Measurements from ENCODE around the gene SLC35G3. TPM values are rescaled to one million over a fixed set of nuclear protein-coding genes. Genes with fewer than 3 reads are reported as not detected.

SLC35G3 gene
- total RNA-seq, 1 donor from 2014 or later = not detected

DNA sequence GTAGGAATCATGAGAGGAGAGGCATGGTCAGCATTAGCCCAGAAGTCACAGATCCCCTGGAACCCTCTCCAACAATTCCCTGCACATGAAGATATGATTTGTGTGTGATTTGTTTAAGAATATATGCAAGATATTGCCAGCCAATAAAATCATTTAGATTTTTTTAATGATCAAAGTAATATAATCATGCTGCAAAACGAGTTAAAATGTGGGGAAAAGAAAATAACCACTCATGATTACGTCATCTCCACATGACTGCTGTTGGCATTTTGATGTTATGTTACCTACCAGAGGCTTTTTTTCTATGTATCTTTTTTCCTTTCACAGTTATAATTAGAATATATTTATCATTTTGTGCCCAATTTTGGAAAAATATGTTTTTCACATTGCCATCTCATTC, 22.4 kb downstream of the SLC35G3 start:
- intact Hi-C loops (cut with micrococcal nuclease) = loop anchor here (1.0 to 5.0 kb wide), 9 partner anchors 42 to 575 kb away; partner anchors contain the start of gene AP2B1
- Mint-ChIP-seq H3K36me3 (ENCODE audit: low read depth) (peaks cover 2% of the 10 kb centered on the region), H3K27me3 (ENCODE audit: insufficient read depth) (peaks cover 7% of the 10 kb centered on the region), H3K4me1 (ENCODE audit: low read depth) (peaks cover 42% of the 10 kb centered on the region), H3K4me3 (peak overlapping the region; percentile 5), H3K27ac (no peak overlapping the region), H3K9me3 (no peaks in the 10 kb centered on the region)
- no peak for DNase-seq (ENCODE audit: low spot score)

DNA sequence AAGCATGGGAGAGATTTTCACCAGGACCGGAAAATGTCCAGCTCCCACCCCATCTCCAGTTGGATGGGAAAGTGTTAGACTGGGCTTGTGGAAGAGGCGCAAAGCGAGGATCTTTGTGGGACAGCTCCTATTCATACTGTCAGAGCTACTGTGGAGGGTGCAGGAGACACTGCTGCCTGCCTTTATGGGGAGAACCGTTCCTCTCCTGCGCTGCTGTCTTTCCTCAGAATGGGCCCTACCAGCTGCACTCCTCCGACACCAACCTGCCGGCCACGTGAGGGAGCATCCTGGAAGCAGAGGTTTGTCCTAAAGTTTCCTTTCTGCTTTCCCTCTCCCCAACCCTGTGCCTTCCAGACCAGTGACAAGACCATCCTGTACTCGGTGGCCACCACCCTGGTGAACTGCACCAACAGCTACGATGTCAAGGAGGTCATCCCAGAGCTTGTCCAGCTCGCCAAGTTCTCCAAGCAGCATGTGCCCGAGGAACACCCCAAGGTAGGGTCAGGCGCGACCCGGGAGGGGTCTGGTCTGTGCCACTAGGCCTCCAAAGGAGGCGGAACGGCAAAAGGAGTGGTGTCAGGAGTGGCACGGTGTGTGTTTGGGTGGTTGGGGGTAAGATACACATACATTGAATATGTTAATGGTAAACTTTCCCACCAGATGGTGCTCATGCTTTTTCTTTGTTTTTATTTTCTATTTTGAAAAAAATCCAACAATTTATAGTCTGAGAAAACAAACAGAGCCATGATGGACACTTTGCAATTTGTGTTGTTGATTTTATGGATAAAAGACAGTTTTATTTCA, 23.0 kb downstream of the SLC35G3 start:
- intact Hi-C loops (cut with micrococcal nuclease) = loop anchor here (1.0 to 5.0 kb wide), 9 partner anchors 43 to 576 kb away; partner anchors contain the start of gene AP2B1
- H3K27ac Mint-ChIP-seq = no peak overlapping the region
- H3K4me3 Mint-ChIP-seq = peak overlapping the region; percentile 5

DNA sequence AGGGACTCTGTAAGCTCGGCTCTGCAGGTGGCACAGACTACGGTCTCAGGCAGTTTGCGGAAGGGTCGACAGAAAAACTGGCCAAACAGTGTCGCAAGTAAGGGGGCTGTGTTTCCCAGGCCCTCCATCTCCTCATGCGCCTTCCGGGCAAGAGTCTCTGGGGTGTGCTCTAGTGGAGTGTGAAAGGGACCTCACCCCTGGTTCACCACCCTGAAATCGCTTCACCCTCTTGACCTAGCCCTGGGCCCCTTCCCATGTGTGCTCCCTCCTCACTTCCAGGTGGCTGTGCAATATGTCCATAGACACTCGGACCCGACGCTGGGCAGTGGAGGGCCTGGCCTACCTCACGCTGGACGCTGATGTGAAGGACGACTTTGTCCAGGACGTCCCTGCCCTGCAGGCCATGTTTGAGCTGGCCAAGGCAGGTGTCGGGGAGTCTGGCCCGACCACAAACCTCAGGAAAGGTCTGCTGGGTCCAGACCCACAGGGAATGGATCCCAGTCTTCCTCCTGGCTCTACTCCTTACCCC, 24.3 kb downstream of the SLC35G3 start:
- no peak for DNase-seq (ENCODE audit: low spot score)
- no peaks in the 10 kb centered on the region for H3K9me3 Mint-ChIP-seq
- H3K4me1 Mint-ChIP-seq (ENCODE audit: low read depth) = peaks cover 27% of the 10 kb centered on the region
- no peak overlapping the region for H3K4me3 Mint-ChIP-seq
- peaks cover 2% of the 10 kb centered on the region for H3K36me3 Mint-ChIP-seq (ENCODE audit: low read depth)
- H3K27ac Mint-ChIP-seq = no peak overlapping the region
- intact Hi-C loops (cut with micrococcal nuclease) = loop anchor here (5.0 kb wide), 3 partner anchors 187 to 417 kb away; partner anchors contain the start of gene AP2B1
- H3K27me3 Mint-ChIP-seq (ENCODE audit: insufficient read depth) = peaks cover 4% of the 10 kb centered on the region

More for the DNA sequence above, 23.0 kb downstream of the SLC35G3 start:
- Mint-ChIP-seq H3K27me3 (ENCODE audit: insufficient read depth) (peaks cover 7% of the 10 kb centered on the region), H3K9me3 (no peaks in the 10 kb centered on the region), H3K4me1 (ENCODE audit: low read depth) (peaks cover 35% of the 10 kb centered on the region), H3K36me3 (ENCODE audit: low read depth) (peaks cover 2% of the 10 kb centered on the region)
- DNase-seq (ENCODE audit: low spot score) = peak; percentile 15

DNA sequence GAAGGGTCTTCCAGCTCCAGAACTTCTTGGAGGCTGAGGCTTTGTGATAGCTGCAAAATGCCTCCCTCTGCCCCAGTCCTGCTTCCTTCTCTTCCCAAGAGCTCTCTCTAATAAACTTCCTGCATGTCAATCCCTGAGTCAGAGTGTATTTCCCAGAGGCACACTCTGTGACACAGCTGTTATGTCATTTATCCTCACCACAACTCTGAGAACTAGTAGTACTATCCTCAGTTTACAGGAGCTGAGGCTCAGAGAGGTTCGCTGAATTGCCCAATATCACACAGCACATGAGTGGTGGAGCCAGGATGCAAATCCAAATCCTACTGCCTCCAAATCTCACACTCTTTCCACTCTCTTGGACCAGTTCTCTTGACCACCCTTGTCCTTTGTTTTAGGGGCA, 26.5 kb downstream of the SLC35G3 start:
- H3K27me3 Mint-ChIP-seq (ENCODE audit: insufficient read depth) = no peaks in the 10 kb centered on the region
- H3K4me1 Mint-ChIP-seq (ENCODE audit: low read depth) = peaks cover 26% of the 10 kb centered on the region
- H3K36me3 Mint-ChIP-seq (ENCODE audit: low read depth) = peaks cover under 1% of the 10 kb centered on the region
- H3K4me3 Mint-ChIP-seq = no peak overlapping the region
- no peak for DNase-seq (ENCODE audit: low spot score)
- H3K27ac Mint-ChIP-seq = no peak overlapping the region
- no peaks in the 10 kb centered on the region for H3K9me3 Mint-ChIP-seq
- intact Hi-C loops (cut with micrococcal nuclease) = no loop called here

DNA sequence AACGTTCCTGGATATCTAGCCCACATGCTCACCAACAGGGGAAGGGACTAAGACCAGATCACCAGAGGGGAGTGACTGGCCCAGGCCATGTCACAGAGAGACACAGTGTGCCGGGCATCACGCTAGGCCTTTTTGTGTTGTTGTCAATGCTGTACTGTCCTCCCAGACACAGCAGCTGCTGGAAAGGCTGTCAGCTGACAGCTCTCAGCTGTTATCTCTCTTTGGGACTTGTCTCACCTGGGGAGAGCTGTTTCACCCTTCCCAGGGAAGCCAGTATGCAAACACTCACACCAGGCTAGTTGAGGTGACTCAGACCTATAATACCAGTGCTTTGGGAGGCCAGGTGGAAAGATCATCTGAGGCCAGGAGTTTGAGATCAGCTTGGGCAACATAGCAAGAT, 27.1 kb downstream of the SLC35G3 start:
- intact Hi-C loops (cut with micrococcal nuclease) = no loop called here
- Mint-ChIP-seq H3K9me3 (no peaks in the 10 kb centered on the region), H3K27ac (no peak overlapping the region), H3K36me3 (ENCODE audit: low read depth) (no peaks in the 10 kb centered on the region), H3K27me3 (ENCODE audit: insufficient read depth) (no peaks in the 10 kb centered on the region), H3K4me3 (no peak overlapping the region), H3K4me1 (ENCODE audit: low read depth) (peaks cover 30% of the 10 kb centered on the region)
- DNase-seq (ENCODE audit: low spot score) = no peak

DNA sequence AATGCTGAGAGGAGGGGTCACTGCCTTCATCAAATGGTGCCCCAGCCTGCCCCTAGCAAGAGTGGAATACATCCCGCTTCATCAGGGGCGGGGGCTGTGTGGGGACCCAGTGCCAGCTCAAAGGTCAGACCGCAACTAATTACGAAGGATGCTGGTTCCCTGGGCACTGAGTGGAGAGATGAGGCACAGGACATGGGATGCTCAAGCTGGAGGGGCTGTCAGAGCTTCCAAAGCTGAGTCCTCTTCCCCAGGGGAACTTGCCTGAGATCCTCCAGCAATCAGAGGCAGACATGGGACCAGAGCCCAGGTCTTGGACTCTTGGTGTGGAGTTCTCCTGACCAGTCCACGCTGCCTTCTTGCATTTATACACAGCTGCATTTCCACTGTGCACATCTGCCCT, 27.7 kb downstream of the SLC35G3 start:
- intact Hi-C loops (cut with micrococcal nuclease) = no loop called here

DNA sequence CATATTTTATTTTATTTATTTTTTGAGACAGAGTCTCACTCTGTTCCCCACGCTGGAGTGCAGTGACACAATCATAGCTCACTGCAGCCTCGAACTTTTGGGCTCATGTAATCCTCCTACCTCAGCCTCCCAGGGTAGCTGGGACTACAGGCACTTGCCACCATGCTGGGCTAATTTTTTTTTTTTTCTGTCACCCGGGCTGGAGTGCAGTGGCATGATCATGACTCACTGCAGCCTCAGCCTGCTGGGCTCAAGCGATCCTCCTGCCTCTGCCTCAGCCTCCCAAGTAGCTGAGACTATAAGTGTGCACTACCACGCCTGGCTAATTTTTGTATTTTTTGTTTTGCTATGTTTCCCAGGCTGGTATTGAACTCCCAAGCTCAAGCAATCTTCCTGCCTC, 29.5 kb downstream of the SLC35G3 start:
- no peaks in the 10 kb centered on the region for H3K27me3 Mint-ChIP-seq (ENCODE audit: insufficient read depth)
- H3K27ac Mint-ChIP-seq = no peak overlapping the region
- H3K36me3 Mint-ChIP-seq (ENCODE audit: low read depth) = no peaks in the 10 kb centered on the region
- DNase-seq (ENCODE audit: low spot score) = no peak
- no peak overlapping the region for H3K4me3 Mint-ChIP-seq
- peaks cover 7% of the 10 kb centered on the region for H3K9me3 Mint-ChIP-seq
- peaks cover 43% of the 10 kb centered on the region for H3K4me1 Mint-ChIP-seq (ENCODE audit: low read depth)
- intact Hi-C loops (cut with micrococcal nuclease) = no loop called here

More for the DNA sequence above, 27.7 kb downstream of the SLC35G3 start:
- Mint-ChIP-seq H3K27me3 (ENCODE audit: insufficient read depth) (no peaks in the 10 kb centered on the region), H3K9me3 (no peaks in the 10 kb centered on the region), H3K27ac (no peak overlapping the region), H3K36me3 (ENCODE audit: low read depth) (no peaks in the 10 kb centered on the region), H3K4me3 (no peak overlapping the region), H3K4me1 (ENCODE audit: low read depth) (peaks cover 31% of the 10 kb centered on the region)
- no peak for DNase-seq (ENCODE audit: low spot score)

DNA sequence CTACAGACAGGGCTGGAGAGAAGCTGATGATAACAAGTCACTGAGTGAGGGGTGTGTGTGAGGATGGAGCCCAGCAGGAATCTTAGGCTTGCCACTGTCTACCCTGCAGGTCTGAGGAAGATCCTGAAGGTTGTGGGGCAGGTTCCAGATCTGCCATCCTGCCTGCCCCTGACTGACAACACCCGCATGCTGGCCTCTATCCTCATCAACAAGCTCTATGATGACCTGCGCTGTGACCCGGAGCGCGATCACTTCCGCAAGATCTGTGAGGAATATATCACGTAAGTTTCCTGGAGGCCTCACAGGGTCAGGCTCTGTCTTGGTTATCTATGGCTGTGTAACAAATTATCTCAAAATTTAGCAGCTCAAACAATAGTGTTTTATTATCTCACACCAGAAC, 30.3 kb downstream of the SLC35G3 start:
- Mint-ChIP-seq H3K9me3 (peaks cover 7% of the 10 kb centered on the region), H3K27ac (no peak overlapping the region), H3K36me3 (ENCODE audit: low read depth) (no peaks in the 10 kb centered on the region), H3K27me3 (ENCODE audit: insufficient read depth) (no peaks in the 10 kb centered on the region), H3K4me3 (no peak overlapping the region), H3K4me1 (ENCODE audit: low read depth) (peaks cover 44% of the 10 kb centered on the region)
- no peak for DNase-seq (ENCODE audit: low spot score)
- intact Hi-C loops (cut with micrococcal nuclease) = no loop called here

DNA sequence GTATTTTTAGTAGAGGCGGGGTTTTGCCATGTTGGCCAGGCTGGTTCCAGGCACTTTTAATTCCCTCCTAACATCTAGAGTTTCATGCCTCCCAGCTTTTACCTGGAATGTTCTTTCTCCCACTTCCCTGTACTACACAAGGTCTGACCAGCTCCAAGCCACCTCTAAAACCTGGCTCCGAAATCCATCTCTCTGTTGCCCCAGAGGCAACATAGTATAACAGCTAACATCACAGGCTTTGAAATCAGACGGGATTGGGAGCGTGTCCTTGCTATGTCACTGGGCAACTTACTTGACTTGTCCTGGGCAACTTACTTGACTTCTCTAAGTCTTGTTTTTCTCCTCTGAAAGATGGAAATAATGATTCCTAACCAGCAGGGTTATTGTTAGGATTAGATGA, 31.4 kb downstream of the SLC35G3 start:
- no peak overlapping the region for H3K27ac Mint-ChIP-seq
- peaks cover 4% of the 10 kb centered on the region for H3K27me3 Mint-ChIP-seq (ENCODE audit: insufficient read depth)
- H3K4me1 Mint-ChIP-seq (ENCODE audit: low read depth) = peaks cover 41% of the 10 kb centered on the region
- DNase-seq (ENCODE audit: low spot score) = no peak
- no peaks in the 10 kb centered on the region for H3K36me3 Mint-ChIP-seq (ENCODE audit: low read depth)
- intact Hi-C loops (cut with micrococcal nuclease) = no loop called here
- H3K4me3 Mint-ChIP-seq = no peak overlapping the region
- peaks cover 7% of the 10 kb centered on the region for H3K9me3 Mint-ChIP-seq

DNA sequence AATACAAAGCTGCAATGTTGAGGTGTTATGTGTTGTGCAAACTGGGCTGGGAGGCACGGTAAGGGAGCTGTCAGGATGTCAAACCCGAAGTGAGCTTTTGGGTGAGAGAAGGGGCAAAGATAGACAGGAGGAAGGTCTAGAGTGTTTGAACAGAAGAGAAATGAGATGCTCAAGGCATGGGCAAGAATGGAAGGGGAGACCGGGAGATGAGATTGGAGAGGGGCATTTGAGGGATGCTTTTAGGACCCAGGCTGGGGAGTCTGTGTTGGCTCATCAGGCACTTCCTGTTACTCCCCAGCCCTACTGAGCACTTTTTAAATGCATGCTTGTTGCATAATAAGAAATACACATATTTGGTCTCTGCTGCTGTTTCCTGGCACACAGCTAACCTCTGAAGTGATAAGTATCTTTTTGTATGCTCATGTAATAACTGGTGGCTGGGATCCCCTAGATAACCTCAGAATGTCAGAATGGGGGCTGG, 32.9 kb downstream of the SLC35G3 start:
- peaks cover 39% of the 10 kb centered on the region for H3K4me1 Mint-ChIP-seq (ENCODE audit: low read depth)
- DNase-seq (ENCODE audit: low spot score) = no peak
- H3K4me3 Mint-ChIP-seq = peak overlapping the region; percentile 62
- intact Hi-C loops (cut with micrococcal nuclease) = no loop called here
- peaks cover 7% of the 10 kb centered on the region for H3K9me3 Mint-ChIP-seq
- peaks cover 4% of the 10 kb centered on the region for H3K27me3 Mint-ChIP-seq (ENCODE audit: insufficient read depth)
- no peaks in the 10 kb centered on the region for H3K36me3 Mint-ChIP-seq (ENCODE audit: low read depth)
- H3K27ac Mint-ChIP-seq = peak overlapping the region; percentile 32

DNA sequence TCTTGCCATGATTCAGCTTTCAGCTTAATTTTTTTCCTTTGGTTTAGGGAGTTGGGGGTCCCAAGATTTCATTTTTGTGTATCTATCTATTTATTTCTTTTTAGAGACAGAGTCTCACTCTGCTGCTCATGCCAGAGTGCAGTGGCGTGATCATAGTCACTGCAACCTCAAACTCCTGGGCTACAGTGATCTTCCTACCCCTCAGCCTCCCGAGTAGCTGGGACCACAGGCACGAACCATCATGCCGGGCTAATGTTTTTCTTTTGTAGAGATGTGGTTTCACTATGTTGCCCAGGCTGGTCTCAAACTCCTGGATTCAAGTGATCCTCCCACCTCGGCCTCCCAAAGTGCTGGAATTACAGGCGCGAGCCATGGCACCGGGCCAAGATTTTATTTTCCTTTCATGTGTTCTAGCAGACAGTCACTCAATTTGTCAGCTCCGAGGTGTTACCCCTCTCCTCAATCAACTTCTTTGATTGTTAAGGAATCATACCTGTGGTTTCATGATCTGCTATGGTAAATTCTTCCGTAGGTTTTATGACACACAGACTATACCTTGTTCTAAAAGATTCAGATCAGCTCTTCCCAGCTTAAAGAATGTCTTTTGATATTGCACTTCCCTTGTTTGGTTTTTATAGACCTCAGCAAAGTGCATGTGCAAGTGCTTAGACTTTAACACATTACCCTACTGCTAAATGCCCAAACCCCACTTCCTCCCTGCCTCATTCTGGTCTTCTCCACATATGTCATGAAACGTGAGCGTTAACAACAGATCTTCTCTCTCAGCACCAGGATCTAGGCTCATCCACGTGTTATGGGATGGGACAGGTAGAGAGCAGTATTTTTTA, 33.6 kb downstream of the SLC35G3 start:
- peak overlapping the region; percentile 62 for H3K4me3 Mint-ChIP-seq
- H3K27ac Mint-ChIP-seq = peak overlapping the region; percentile 32
- no peaks in the 10 kb centered on the region for H3K36me3 Mint-ChIP-seq (ENCODE audit: low read depth)
- H3K27me3 Mint-ChIP-seq (ENCODE audit: insufficient read depth) = peaks cover 7% of the 10 kb centered on the region
- no peak for DNase-seq (ENCODE audit: low spot score)
- peaks cover 39% of the 10 kb centered on the region for H3K4me1 Mint-ChIP-seq (ENCODE audit: low read depth)
- peaks cover 7% of the 10 kb centered on the region for H3K9me3 Mint-ChIP-seq
- intact Hi-C loops (cut with micrococcal nuclease) = no loop called here

DNA sequence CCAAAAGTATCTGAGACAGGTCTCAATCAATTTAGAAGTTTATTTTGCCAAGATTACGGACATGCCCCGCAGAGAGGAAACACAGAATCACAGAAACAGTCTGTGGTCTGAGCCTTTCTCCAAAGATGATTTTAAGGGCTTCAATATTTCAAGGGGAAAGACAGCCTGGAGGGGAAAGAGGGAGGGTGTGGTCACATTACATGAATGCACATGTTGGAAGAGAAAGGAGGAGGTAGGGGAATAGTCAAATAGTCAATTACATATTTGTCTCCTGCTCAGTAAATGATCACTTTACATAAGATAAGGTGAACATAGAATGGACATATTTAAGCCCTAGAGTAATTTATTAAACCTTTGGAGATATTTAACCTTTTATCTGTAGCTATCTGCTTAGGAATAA, 34.3 kb downstream of the SLC35G3 start:
- H3K27ac Mint-ChIP-seq = no peak overlapping the region
- peaks cover 7% of the 10 kb centered on the region for H3K9me3 Mint-ChIP-seq
- intact Hi-C loops (cut with micrococcal nuclease) = no loop called here
- no peak overlapping the region for H3K4me3 Mint-ChIP-seq
- peaks cover 12% of the 10 kb centered on the region for H3K27me3 Mint-ChIP-seq (ENCODE audit: insufficient read depth)
- no peak for DNase-seq (ENCODE audit: low spot score)
- H3K36me3 Mint-ChIP-seq (ENCODE audit: low read depth) = no peaks in the 10 kb centered on the region
- peaks cover 34% of the 10 kb centered on the region for H3K4me1 Mint-ChIP-seq (ENCODE audit: low read depth)

Measured in activated T-helper 1 cell treated with anti-CD3 and anti-CD28 coated beads, Interleukin-12 subunit alpha, Interleukin-12 subunit beta, Interleukin-2, Interleukin-4 antibody, amounts not matched to agents 30 ng/mL and 10 ng/mL and 1 ng/mL, durations not matched to agents 14 hours and 24 hours and 36 hours (primary cell).